Stimulated activated CD8-positive, alpha-beta memory T cell treated with anti-CD3 and anti-CD28 coated beads, Interleukin-15, amount 100 ng/mL, for 24 hours (primary cell): ENCODE measurements around the gene TLE4.
"Not testable (repeated sequence)": the region's sequence is repeated elsewhere in the genome, so short reads cannot be mapped to it uniquely, and the experiment has no call there.

Experiments
- DNase-seq: peaks from one replicate; pipeline ENCODE4 v3.0.0-alpha.2; 2020; ENCODE audit warnings: low read depth

The TLE4 gene

GRCh38 chr9:79638806-79639205 is 67.0 kb downstream of the TLE4 start:
- DNase-seq: no peak

DNA sequence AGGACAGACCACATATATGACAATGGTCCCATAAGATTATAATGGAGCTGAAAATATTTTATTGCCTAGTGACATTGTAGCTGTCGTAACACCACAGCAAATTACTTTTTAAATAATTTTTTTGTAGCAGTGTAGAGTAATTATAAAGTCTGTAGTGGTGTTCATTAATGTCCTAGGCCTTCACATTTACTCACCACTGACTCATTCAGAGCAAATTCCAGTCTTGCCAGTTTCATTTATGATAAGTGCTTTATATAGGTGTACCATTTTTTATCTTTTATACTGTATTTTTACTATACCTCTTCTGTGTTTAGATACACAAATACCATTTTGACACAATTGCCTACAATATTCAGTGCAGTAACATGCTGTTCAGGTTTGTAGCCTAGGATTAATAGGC is 67.6 kb downstream of the TLE4 start:
- no peak for DNase-seq

- not testable (repeated sequence) for DNase-seq
Observed at GRCh38 chr9:79640067-79640466, 68.3 kb downstream of the TLE4 start.

DNA sequence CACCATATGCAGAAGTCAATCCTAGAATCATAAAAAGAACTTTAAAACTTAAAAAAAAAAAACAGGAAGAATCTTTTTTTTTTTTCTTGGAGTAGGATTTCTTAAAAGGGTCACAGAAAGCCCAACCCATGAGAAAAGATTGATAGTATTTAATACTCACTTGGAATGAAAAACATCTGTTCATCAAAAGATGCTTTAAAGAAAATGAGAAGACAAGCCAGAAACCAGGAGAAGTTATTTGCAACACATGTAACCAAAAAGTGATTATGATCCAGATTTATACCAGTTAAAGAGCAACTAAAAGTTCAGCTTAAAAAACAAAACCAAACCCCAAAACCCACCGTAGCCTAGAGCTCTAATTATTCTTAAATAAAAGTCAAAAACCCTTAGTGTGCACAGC is 69.3 kb downstream of the TLE4 start:
- no peak for DNase-seq

DNA sequence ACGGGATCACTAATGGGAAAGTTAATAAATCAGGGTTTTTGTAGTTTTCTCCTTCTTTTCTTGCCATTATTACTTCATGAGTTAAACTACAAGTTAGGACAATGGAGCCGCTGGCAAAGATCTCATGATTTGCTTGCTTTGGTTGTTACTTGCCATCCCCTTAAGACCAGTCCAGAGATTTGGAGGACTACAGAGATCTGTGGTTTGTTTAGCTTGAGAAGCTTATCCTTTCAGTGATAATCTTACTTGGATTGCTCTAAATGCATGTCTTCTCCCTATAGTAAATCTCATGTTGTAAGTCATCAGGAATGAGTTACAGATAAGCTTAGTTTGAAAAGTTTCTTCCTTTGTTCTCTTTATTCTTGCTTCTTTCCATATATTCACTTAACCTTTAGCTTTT is 70.9 kb downstream of the TLE4 start:
- no peak for DNase-seq

GRCh38 chr9:79644048-79644447 is 72.3 kb downstream of the TLE4 start:
- DNase-seq: no peak

GRCh38 chr9:79644601-79645000 is 72.8 kb downstream of the TLE4 start:
- no peak for DNase-seq

DNA sequence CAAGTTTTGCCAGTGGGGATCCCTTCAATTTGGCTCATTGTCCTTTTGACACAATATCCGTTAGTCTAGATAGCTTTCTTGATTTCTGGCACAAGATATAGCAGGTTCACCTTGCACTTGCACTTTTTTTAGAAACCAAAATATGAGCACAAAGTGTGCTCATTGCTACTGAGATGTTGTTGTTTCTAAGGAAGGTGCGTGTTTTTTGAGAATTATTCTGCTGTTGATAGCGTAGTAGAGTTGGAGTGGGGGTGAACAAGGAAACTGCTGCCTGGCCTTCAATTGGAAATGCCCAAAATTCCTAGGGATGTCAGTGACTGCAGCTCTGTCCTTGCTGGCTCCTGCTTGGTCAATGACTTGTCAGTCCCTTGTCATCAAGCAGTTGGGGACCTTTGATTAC is 73.3 kb downstream of the TLE4 start:
- DNase-seq: no peak

GRCh38 chr9:79646096-79646495 is 74.3 kb downstream of the TLE4 start:
- DNase-seq: no peak

GRCh38 chr9:79651251-79651795 is 79.6 kb downstream of the TLE4 start:
- no peak for DNase-seq

- no peak for DNase-seq
Observed at GRCh38 chr9:79652598-79652997, 80.8 kb downstream of the TLE4 start.

DNA sequence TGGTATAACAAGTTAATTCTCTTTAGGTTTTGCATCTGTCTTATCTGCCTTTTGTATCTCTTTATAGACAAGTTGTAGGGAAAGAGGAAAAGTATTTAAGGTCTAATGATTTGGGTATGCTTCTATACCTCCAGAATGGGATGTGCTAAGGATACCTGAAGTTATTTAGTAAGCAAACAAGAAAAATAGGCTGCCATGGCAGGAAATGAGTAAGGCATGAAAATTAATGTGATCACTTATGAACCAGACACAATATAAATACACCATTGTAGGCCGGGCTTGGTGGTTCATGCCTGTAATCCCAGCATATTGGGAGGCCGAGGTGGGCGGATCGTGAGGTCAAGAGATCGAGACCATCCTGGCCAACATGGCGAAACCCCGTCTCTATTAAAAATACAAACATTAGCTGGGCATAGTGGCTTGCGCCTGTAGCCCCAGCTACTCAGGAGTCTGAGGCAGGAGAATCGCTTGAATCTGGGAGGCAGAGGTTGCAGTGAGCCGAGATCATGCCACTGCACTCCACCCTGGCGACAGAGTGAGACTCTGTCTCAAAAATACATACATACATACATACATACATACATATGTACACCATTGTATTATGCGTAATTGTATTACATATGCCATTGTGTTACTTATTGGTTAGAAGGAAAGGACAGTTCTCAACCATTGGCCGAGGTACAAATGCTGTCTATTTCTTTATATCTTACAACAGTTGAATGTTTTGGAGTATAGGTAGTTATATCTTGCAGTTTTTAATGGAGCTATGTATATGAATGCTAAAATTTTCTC is 83.0 kb downstream of the TLE4 start:
- DNase-seq: not testable (repeated sequence)

GRCh38 chr9:79655551-79655950 is 83.8 kb downstream of the TLE4 start:
- DNase-seq: no peak

- no peak for DNase-seq
Observed at GRCh38 chr9:79656169-79656568, 84.4 kb downstream of the TLE4 start.

- DNase-seq: no peak
Observed at GRCh38 chr9:79657891-79658290, 86.1 kb downstream of the TLE4 start.

DNA sequence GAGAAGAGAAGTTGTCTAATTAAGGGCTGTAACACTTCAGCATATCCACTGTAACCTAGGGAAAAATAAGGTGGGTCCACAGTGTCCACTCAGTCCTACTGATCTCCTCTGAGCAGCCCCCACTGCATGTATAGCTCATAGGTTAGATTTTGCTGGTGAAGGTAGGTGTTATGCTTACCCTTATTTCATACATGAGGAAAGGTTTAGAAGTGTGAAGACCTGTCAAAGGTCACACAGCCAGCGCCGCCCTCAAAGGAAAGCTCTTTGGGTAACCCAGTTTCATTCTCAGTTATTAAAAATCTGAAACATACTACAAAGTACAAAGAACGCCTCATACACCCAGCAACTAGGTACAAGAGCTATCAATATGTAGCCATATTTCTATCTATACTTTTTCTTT is 87.2 kb downstream of the TLE4 start:
- no peak for DNase-seq

DNA sequence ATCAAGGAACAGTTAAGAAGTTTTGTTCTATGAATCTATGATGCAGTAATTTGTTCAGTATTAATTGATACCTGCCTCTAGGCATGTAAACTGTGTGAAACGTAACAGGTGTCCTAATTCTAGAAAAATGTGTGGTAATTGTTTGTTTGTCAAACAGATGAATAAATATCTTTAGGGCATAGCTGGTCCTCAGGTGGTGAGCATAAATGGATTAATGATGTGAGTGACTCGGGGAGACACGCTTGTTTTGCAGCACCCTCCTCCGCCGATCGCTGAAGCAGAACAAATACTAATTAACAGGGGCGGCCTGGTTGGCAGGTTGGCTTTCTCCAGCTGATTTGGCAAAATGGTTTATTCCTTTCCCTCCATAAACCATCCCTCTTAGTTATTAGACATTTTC is 88.8 kb downstream of the TLE4 start:
- DNase-seq: no peak

- DNase-seq: no peak
Observed at GRCh38 chr9:79661279-79661678, 89.5 kb downstream of the TLE4 start.

GRCh38 chr9:79661886-79662536 is 90.2 kb downstream of the TLE4 start:
- DNase-seq: no peak

GRCh38 chr9:79662537-79662956 is 90.8 kb downstream of the TLE4 start:
- no peak for DNase-seq

- DNase-seq: no peak
Observed at GRCh38 chr9:79663300-79663699, 91.5 kb downstream of the TLE4 start.

GRCh38 chr9:79663878-79664277 is 92.1 kb downstream of the TLE4 start:
- DNase-seq: no peak

GRCh38 chr9:79664375-79664831 is 92.6 kb downstream of the TLE4 start:
- DNase-seq: no peak
